PC-3 (cell line): ENCODE data around the gene RBMS2. TPM values are rescaled to one million over a fixed set of nuclear protein-coding genes. Genes with fewer than 3 reads are reported as not detected.
A peak's percentile ranks its signal among the peaks of the same experiment; 100 is the strongest.

Source experiments
- ATAC-seq: fragments of 200-7000 bp; cut with Tn5 transposase; 2 replicates; pipeline ENCODE4 v1.9.1; 2020; ENCODE audit warnings: mild to moderate bottlenecking, moderate library complexity
- BruUV-seq: library from RNA; stranded (reverse); fragments of 400-500 nt; replicated peaks from 2 replicates; lab custom pipeline; 2021; lab: Mats Ljungman, UMichigan
- CTCF ChIA-PET: fragments of 300-600 bp; sonication (Branson Sonifier 250); formaldehyde crosslinking; loops from one replicate; lab custom pipeline; 2022; ENCODE audit warnings: antibody characterized with exemption; lab: Charles Lee
- POLR2A ChIA-PET: fragments of 300-600 bp; sonication (Branson Sonifier 250); formaldehyde crosslinking; loops from one replicate; lab custom pipeline; 2022; ENCODE audit warnings: antibody characterized with exemption; ENCODE audit not compliant: unreplicated experiment; lab: Charles Lee
- DNase-seq: peaks from one replicate; pipeline ENCODE4 v3.0.0-alpha.2; 2015
- H2AFZ ChIP-seq: fragments of 300-600 bp; sonication (generic); 2 replicates; pipeline ENCODE4 v1.6.0; 2016; ENCODE audit warnings: antibody characterized with exemption, low read length
- H3F3A ChIP-seq: fragments of 300-600 bp; sonication (generic); one replicate; pipeline ENCODE4 v1.6.0; 2017; ENCODE audit warnings: antibody characterized with exemption, low read length, control low read depth, mild to moderate bottlenecking; ENCODE audit not compliant: unreplicated experiment
- H3K27ac ChIP-seq: fragments of 300-600 bp; sonication (generic); 2 replicates; pipeline ENCODE4 v1.5.1; 2016; ENCODE audit warnings: mild to moderate bottlenecking, low read length
- H3K27me3 ChIP-seq: fragments of 300-600 bp; sonication (generic); 2 replicates; pipeline ENCODE4 v1.6.1; 2016; ENCODE audit warnings: low read length, mixed read lengths
- H3K36me3 ChIP-seq: fragments of 300-600 bp; sonication (generic); 2 replicates; pipeline ENCODE4 v1.6.1; 2016; ENCODE audit warnings: low read depth, mixed run types, low read length, mixed read lengths
- H3K4me1 ChIP-seq: fragments of 300-600 bp; sonication (generic); 2 replicates; pipeline ENCODE4 v1.5.1; 2016; ENCODE audit warnings: low read length; ENCODE audit not compliant: insufficient read depth
- H3K4me2 ChIP-seq: fragments of 300-600 bp; sonication (generic); 2 replicates; pipeline ENCODE4 v1.6.0; 2016; ENCODE audit warnings: low read length
- H3K4me3 ChIP-seq: fragments of 300-600 bp; sonication (generic); 2 replicates; pipeline ENCODE4 v1.5.1; 2016; ENCODE audit warnings: mild to moderate bottlenecking, low read length, mixed read lengths
- H3K79me2 ChIP-seq: fragments of 300-600 bp; sonication (generic); 2 replicates; pipeline ENCODE4 v1.6.1; 2017; ENCODE audit warnings: low read length, mixed read lengths
- H3K9ac ChIP-seq: fragments of 300-600 bp; sonication (generic); 2 replicates; pipeline ENCODE4 v1.6.0; 2016; ENCODE audit warnings: mild to moderate bottlenecking, low read length
- H3K9me2 ChIP-seq: fragments of 300-600 bp; sonication (generic); replicated peaks from 2 replicates; pipeline ENCODE4 v1.6.1; 2016; ENCODE audit warnings: mixed run types, low read length, mixed read lengths
- H3K9me3 ChIP-seq: fragments of 300-600 bp; sonication (generic); 2 replicates; pipeline ENCODE4 v1.6.1; 2016; ENCODE audit warnings: low read length, mixed read lengths
- H4K20me1 ChIP-seq: fragments of 300-600 bp; sonication (generic); 2 replicates; pipeline ENCODE4 v1.6.1; 2016; ENCODE audit warnings: low read length, mixed read lengths
- EZH2 ChIP-seq: fragments of 300-600 bp; sonication (generic); IDR thresholded peaks from one replicate; pipeline ENCODE4 v1.6.1; 2017; ENCODE audit warnings: antibody characterized with exemption, mild to moderate bottlenecking, low read length; ENCODE audit not compliant: unreplicated experiment
- EZH2phosphoT487 ChIP-seq: fragments of 300-600 bp; sonication (generic); IDR thresholded peaks from 2 replicates; pipeline ENCODE4 v1.6.1; 2018; ENCODE audit warnings: mild to moderate bottlenecking, antibody characterized with exemption, low read length, borderline replicate concordance
- intact Hi-C: fragments of 100-400 bp; cut with micrococcal nuclease; formaldehyde crosslinking; loops from 2 replicates; pipeline ENCODE4 v1.9.0; 2023
- total RNA-seq: library from RNA; depleted of rRNA; stranded (reverse); fragments of >200 nt; gene quantifications from 2 replicates; pipeline ENCODE4 v1.2.3, GENCODE V29; 2014
- TF ChIP-seq, protein P1 (sequence below): fragments of 300-600 bp; sonication (generic); conservative IDR thresholded peaks from 2 replicates; pipeline ENCODE4 v1.5.1; 2017; ENCODE audit warnings: antibody characterized with exemption, low read depth, mild to moderate bottlenecking, low read length

The RBMS2 gene
- total RNA-seq, 1 experiment from 2014 or later, result 10.2 TPM

DNA sequence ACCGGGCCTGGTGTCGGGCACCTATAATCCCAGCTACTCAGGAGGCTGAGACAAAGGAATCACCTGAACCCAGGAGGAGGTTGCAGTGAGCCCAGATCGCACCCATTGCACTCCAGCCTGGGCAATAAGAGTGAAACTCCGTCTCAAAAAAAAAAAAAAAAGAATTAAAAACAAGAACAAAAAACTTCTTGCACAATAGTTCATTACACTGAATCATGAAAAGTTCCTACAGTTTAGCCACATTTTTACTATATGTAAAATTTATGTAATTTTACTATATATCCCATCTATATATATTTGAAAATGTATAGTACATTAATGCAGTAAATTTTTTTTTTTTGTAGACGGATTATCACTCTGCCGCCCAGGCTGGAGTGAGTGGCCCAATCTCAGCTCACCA, 119.6 kb downstream of the RBMS2 start:
- Histone ChIP-seq H3K79me2 (peaks cover 49% of the 10 kb centered on the region), H3K9me3 (no peaks in the 10 kb centered on the region), H3K9ac (no peak overlapping the region), H3K36me3 (peaks cover 62% of the 10 kb centered on the region), H3K9me2 (no peaks in the 10 kb centered on the region), H3K27ac (no peak overlapping the region), H4K20me1 (peaks cover 42% of the 10 kb centered on the region), H3K4me2 (no peak overlapping the region), H3K27me3 (no peaks in the 10 kb centered on the region), H2AFZ (no peak overlapping the region), H3K4me1 (peaks cover 23% of the 10 kb centered on the region), H3K4me3 (no peak overlapping the region), H3F3A (peaks cover 20% of the 10 kb centered on the region)
- ATAC-seq (no peak), DNase-seq (no peak)
- POLR2A ChIA-PET, result no interaction called here
- TF ChIP-seq EZH2phosphoT487 (no peak), EZH2 (no peak)
- TF ChIP-seq, protein P1, sequence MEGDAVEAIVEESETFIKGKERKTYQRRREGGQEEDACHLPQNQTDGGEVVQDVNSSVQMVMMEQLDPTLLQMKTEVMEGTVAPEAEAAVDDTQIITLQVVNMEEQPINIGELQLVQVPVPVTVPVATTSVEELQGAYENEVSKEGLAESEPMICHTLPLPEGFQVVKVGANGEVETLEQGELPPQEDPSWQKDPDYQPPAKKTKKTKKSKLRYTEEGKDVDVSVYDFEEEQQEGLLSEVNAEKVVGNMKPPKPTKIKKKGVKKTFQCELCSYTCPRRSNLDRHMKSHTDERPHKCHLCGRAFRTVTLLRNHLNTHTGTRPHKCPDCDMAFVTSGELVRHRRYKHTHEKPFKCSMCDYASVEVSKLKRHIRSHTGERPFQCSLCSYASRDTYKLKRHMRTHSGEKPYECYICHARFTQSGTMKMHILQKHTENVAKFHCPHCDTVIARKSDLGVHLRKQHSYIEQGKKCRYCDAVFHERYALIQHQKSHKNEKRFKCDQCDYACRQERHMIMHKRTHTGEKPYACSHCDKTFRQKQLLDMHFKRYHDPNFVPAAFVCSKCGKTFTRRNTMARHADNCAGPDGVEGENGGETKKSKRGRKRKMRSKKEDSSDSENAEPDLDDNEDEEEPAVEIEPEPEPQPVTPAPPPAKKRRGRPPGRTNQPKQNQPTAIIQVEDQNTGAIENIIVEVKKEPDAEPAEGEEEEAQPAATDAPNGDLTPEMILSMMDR, result no peak
- intact Hi-C loops, result no loop called here
- no TSS peak for BruUV-seq
- CTCF ChIA-PET, result interaction anchor here (0.6 kb wide), 1 partner anchor 15 kb away, joined by 5 read pairs; no protein-coding TSS in a partner anchor

DNA sequence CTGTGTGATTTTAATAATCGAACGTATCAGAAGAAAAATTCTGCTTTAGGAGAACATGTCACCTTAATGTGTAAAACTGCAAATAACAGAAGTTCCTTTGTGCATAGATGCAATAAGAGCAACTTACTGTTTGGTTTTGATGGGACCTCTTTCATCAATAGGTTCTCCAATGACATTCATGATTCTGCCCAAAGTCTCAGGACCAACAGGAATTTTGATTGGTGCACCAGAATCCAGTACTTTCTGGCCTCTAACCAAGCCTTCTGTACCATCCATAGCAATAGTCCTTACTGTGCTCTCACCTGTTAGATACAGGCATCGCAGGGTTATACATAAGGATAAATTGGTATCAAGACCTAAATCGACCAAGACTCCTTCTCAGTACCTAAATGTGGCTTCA, 123.0 kb downstream of the RBMS2 start:
- Histone ChIP-seq H3K27me3 (no peaks in the 10 kb centered on the region), H3K4me1 (peaks cover 23% of the 10 kb centered on the region), H3K4me3 (peak overlapping the region; percentile 94), H3K9ac (peak overlapping the region; percentile 96), H3K9me2 (no peaks in the 10 kb centered on the region), H2AFZ (no peak overlapping the region), H3K36me3 (peaks cover 43% of the 10 kb centered on the region), H3K9me3 (no peaks in the 10 kb centered on the region), H3K27ac (no peak overlapping the region), H4K20me1 (peaks cover 37% of the 10 kb centered on the region), H3K4me2 (peak overlapping the region; percentile 88), H3K79me2 (peaks cover 49% of the 10 kb centered on the region), H3F3A (peaks cover 8% of the 10 kb centered on the region)
- CTCF ChIA-PET, result no interaction called here
- DNase-seq (no peak), ATAC-seq (no peak)
- intact Hi-C loops, result no loop called here
- BruUV-seq, result no TSS peak
- TF ChIP-seq, protein P1, result no peak
- TF ChIP-seq EZH2phosphoT487 (no peak), EZH2 (no peak)
- POLR2A ChIA-PET, result no interaction called here

DNA sequence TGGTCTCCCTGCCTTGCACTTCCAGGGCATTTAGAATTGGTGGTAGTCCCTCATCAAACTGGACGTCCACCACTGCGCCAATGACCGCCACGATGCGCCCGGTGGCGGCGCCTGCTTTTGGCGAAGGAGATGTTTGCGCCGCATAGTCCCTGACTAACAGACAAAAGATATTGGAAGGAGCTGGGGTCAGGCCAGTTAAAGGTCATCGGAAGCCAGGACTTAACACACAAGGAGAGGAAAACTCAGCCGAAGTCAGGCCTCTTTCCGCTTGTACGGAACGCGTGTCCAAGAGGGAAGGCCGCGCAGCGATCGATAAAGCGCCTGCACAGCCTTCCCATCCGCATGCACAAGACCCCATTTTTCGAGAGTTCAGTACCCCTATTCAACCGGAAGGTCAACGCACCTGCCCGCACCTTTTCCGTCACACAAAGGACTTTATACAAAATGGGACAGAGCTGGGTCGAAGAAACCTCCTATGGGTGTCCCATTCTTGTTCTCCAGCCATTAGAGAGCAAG, 123.6 kb downstream of the RBMS2 start:
- H2AFZ ChIP-seq, result no peak overlapping the region
- H3K4me2 ChIP-seq, result peak overlapping the region; percentile 88
- TSS peak; percentile 65 for BruUV-seq
- peaks cover 8% of the 10 kb centered on the region for H3F3A ChIP-seq
- H3K9ac ChIP-seq, result peak overlapping the region; percentile 96
- peaks cover 49% of the 10 kb centered on the region for H3K79me2 ChIP-seq
- ChIA-PET CTCF (interaction anchor here (1.5 kb wide), 1 partner anchor 8 kb away, joined by 8 read pairs; no protein-coding TSS in a partner anchor), POLR2A (interaction anchor here (0.6 kb wide), 1 partner anchor 13 kb away, joined by 17 read pairs; no protein-coding TSS in a partner anchor)
- peaks cover 38% of the 10 kb centered on the region for H3K36me3 ChIP-seq
- no peaks in the 10 kb centered on the region for H3K27me3 ChIP-seq
- no peaks in the 10 kb centered on the region for H3K9me3 ChIP-seq
- intact Hi-C loops, result no loop called here
- H4K20me1 ChIP-seq, result peaks cover 34% of the 10 kb centered on the region
- no peak for ATAC-seq
- DNase-seq, result no peak
- no peaks in the 10 kb centered on the region for H3K9me2 ChIP-seq
- TF ChIP-seq, protein P1, result no peak
- TF ChIP-seq EZH2, result no peak
- TF ChIP-seq EZH2phosphoT487, result no peak
- peak overlapping the region; percentile 62 for H3K27ac ChIP-seq
- H3K4me3 ChIP-seq, result peak overlapping the region; percentile 94
- H3K4me1 ChIP-seq, result peaks cover 23% of the 10 kb centered on the region
